Right kidney (tissue), 1 donor: ENCODE results near the gene KRTAP5-6.

Experiments used
- DNase-seq: peaks from one replicate; pipeline ENCODE4 v3.0.0-alpha.2; 2016

KRTAP5-6 gene

GRCh38 chr11:1702506-1702905, 5.5 kb downstream of the KRTAP5-6 start:
- no peak for DNase-seq

- no peak for DNase-seq
Measured at GRCh38 chr11:1703146-1703545, 6.2 kb downstream of the KRTAP5-6 start.

- no peak for DNase-seq
Measured at GRCh38 chr11:1705126-1706052, 8.4 kb downstream of the KRTAP5-6 start.

GRCh38 chr11:1706634-1707400, 9.8 kb downstream of the KRTAP5-6 start:
- DNase-seq = no peak

GRCh38 chr11:1707751-1708150, 10.8 kb downstream of the KRTAP5-6 start:
- DNase-seq = no peak

GRCh38 chr11:1708716-1709115, 11.7 kb downstream of the KRTAP5-6 start:
- no peak for DNase-seq

- DNase-seq = no peak
Measured at GRCh38 chr11:1714908-1715885, 18.2 kb downstream of the KRTAP5-6 start.

- no peak for DNase-seq
Measured at GRCh38 chr11:1717745-1718144, 20.8 kb downstream of the KRTAP5-6 start.

GRCh38 chr11:1718326-1718725, 21.3 kb downstream of the KRTAP5-6 start:
- no peak for DNase-seq

- DNase-seq = no peak
Measured at GRCh38 chr11:1719781-1720180, 22.8 kb downstream of the KRTAP5-6 start.

- no peak for DNase-seq
Measured at GRCh38 chr11:1727096-1727690, 30.2 kb downstream of the KRTAP5-6 start.

GRCh38 chr11:1727861-1728260, 30.9 kb downstream of the KRTAP5-6 start:
- DNase-seq = no peak

- no peak for DNase-seq
Measured at GRCh38 chr11:1728301-1728700, 31.3 kb downstream of the KRTAP5-6 start.

- DNase-seq = no peak
Measured at GRCh38 chr11:1728931-1729691, 32.1 kb downstream of the KRTAP5-6 start.

GRCh38 chr11:1729692-1730011, 32.7 kb downstream of the KRTAP5-6 start:
- no peak for DNase-seq

GRCh38 chr11:1730059-1730629, 33.1 kb downstream of the KRTAP5-6 start:
- no peak for DNase-seq

GRCh38 chr11:1731451-1732059, 34.6 kb downstream of the KRTAP5-6 start:
- no peak for DNase-seq

GRCh38 chr11:1732418-1733008, 35.5 kb downstream of the KRTAP5-6 start:
- DNase-seq = peak; percentile 7

GRCh38 chr11:1733009-1733715, 36.2 kb downstream of the KRTAP5-6 start:
- no peak for DNase-seq
